ES-I3 (cell line): ENCODE measurements around the gene LARP1B.
"Not testable (repeated sequence)": the region's sequence is repeated elsewhere in the genome, so short reads cannot be mapped to it uniquely, and the experiment has no call there.

ENCODE experiments used
- H3K36me3 ChIP-seq: 2 replicates; pipeline ENCODE4 v1.6.1; 2013; ENCODE audit warnings: mild to moderate bottlenecking, low read length, control low read depth, moderate library complexity; ENCODE audit not compliant: insufficient read depth
- H3K4me1 ChIP-seq: 2 replicates; pipeline ENCODE4 v1.6.1; 2013; ENCODE audit warnings: mild to moderate bottlenecking, control low read depth, low read length; ENCODE audit not compliant: insufficient read depth
- H3K9ac ChIP-seq: 2 replicates; pipeline ENCODE4 v1.6.1; 2013; ENCODE audit warnings: low read depth, mild to moderate bottlenecking, low read length, moderate library complexity
- H3K9me3 ChIP-seq: 2 replicates; pipeline ENCODE4 v1.6.1; 2013; ENCODE audit warnings: mild to moderate bottlenecking, low read length, moderate library complexity; ENCODE audit not compliant: control insufficient read depth, insufficient read depth

LARP1B gene

DNA sequence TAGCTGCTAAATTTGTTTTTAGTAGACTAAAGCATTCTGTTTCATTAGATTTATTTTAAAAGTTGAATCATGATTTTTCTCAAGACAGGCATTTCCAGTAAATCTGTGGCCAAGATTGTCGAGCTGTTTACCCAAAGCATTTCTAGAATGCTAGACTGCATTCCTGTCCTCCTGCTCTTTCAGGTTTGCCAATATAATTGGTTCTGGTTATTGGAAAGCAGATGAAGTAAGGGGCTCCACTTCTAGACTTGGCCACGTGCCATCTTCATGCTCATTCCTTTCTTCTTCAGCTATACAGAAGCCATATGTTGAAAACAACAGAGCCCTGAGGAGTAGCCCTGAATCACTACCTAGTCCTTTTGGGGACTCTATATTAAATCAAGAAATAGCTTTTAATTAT, 164.0 kb downstream of the LARP1B start:
- Histone ChIP-seq H3K9me3 (no peaks in the 10 kb centered on the region), H3K9ac (no peak overlapping the region), H3K4me1 (no peaks in the 10 kb centered on the region), H3K36me3 (no peaks in the 10 kb centered on the region)

DNA sequence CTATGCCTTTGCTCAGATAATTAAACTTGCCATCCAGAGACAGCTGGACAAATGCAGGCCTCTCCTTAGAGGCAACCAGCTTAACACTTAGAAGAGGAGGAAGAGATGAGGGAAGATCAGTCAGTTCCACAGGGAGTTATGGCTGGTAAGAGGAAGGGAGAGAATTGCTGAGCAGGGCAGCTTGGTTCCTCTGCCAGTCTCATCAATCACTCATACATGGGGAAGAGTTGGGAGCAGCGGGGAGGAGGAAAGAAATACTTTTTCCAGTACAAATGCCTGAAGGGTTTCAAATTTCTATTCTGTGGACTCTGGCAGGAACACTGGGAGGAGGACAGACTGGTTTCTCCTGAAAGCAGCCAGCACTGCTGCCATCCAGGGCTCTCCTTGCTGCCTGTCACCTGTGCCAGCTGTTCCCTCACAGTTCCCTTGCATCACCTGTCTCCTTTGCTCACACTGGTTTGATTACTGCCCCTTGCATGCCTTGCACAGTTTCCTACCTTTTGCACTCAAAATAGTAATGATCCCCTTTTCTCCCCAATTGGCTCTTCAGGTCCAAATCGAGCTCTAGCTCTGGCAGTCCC, 167.0 kb downstream of the LARP1B start:
- H3K4me1 ChIP-seq = no peaks in the 10 kb centered on the region
- H3K9ac ChIP-seq = no peak overlapping the region
- no peaks in the 10 kb centered on the region for H3K36me3 ChIP-seq
- H3K9me3 ChIP-seq = no peaks in the 10 kb centered on the region

DNA sequence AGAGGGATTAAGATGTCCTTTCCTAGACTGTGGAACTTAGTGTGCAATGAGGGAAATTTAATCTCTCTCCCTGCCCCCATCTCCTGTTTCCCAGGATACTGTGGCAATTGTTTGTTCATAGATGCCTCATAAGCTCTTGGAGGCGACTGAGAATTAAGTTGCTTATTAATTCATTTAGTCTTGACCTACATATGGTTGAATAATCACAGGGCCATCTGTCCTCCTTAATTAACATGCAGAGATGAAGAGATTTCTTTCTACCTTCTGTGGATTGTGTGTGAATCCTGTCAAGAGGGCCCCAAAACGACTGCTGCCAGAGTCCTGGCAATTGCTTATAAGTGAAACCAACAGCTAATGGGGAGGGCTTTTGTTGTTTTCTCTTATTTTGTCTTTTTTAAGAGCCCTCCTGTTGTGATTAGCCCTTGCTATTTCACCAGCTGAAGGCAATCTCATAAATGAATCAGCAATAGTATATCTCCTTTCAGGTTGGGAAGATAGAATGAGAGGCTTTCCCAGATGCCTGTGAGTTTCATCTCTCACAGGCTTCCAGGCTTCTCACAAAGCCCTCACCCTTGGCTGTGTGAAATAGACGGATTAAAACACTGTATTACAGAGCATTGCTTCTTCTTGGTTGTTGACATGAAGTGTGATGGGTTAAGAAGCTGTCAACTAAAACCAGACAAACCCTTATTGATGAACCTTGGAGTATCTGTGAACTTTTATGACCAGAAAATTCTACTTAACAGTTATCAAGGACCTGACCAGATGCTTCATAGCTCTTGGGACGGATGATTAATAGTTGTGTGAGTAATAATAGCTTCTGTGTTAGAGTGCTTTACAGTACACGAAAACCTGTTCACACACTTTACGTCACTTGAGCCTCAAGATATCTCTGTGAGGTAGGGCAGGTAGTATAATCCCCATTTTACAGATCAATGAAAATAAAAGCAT, 168.0 kb downstream of the LARP1B start:
- H3K4me1 ChIP-seq = no peaks in the 10 kb centered on the region
- no peak overlapping the region for H3K9ac ChIP-seq
- no peaks in the 10 kb centered on the region for H3K9me3 ChIP-seq
- no peaks in the 10 kb centered on the region for H3K36me3 ChIP-seq

DNA sequence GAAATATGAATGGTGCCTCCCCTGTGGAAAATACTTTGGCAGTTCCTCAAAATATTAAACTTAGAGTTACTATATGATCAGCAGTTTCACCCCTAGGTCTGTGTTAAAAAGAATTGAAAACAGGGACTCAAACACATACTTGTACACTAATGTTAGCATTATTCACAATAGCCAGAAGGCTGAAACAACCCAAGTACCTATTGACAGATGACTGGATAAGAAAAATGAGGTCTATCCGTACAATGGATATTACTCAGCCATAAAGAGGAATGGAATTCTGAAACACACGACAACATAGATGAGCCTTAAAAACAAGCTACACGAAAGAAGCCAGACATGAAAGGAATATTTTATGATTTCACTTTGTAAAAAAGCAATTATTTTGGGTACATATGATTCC, 171.6 kb downstream of the LARP1B start:
- no peak overlapping the region for H3K9ac ChIP-seq
- H3K9me3 ChIP-seq = no peaks in the 10 kb centered on the region
- no peaks in the 10 kb centered on the region; the same call in 1 of the 2 replicates for H3K36me3 ChIP-seq
- no peaks in the 10 kb centered on the region for H3K4me1 ChIP-seq

DNA sequence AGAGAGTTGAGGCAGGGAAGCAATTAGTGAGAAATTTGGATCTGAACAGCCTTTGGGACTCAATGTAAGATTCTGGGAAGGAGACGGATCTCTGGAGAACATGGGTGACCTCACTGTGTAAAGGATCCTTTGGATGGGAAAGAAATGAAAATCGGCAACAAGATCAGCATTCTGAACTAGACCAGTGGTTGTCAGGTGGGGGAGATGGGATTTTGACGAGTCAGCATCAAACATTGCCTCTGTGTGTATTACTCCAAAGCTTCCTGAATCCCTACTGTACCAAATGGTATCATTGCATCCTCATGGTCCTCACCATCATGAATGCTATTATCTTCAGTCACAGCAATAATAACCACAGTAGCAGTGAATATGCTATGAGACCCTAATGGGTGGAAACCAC, 173.7 kb downstream of the LARP1B start:
- no peaks in the 10 kb centered on the region for H3K9me3 ChIP-seq

DNA sequence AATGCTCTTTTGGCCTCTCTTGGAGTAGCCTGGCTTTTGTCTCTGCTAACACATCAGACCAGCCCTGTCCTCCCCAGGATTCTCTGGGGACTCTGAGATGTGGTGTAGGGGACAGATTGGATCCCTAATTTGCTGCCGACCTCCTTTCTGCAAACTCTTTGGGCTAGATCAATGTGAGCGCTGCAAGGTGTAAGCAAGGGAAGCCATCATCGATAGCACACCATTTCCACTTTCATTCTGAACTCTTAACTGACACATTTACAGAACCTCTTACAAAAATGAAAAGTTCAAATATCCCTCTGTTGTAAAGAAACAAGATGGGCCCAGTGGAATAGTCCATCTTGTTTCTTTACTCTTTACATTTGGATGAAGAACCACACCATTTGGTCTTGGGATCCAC, 179.9 kb downstream of the LARP1B start:
- no peaks in the 10 kb centered on the region for H3K4me1 ChIP-seq
- peaks cover 6% of the 10 kb centered on the region for H3K9me3 ChIP-seq
- H3K9ac ChIP-seq = no peak overlapping the region
- H3K36me3 ChIP-seq = no peaks in the 10 kb centered on the region; the same call in none of the 2 replicates

More for the DNA sequence above, 173.7 kb downstream of the LARP1B start:
- no peaks in the 10 kb centered on the region for H3K4me1 ChIP-seq
- no peak overlapping the region for H3K9ac ChIP-seq
- no peaks in the 10 kb centered on the region; the same call in 1 of the 2 replicates for H3K36me3 ChIP-seq

DNA sequence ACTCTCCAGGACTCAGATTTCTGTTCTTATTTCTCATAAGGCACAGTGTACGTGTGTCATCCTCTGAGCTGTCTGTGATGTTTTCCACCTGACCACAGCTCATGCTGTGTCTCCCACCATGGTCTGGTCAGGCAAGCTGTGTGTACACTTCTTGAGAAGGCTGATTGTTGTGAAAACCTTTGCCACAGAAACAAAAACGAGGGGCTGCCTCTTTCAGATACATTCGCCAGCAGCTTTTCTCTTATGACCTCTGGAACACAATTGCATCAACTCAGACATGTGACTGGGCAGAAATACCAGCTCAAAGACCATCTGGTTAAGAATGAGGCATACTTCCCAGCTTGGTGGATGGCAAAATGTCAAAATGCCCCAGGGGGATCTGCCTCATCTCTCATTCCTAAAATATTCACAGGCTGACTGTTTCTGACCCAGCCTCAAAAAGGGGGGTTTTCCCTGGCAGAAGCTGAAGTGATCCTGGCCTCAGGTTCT, 180.4 kb downstream of the LARP1B start:
- H3K9ac ChIP-seq = no peak overlapping the region
- no peaks in the 10 kb centered on the region; the same call in none of the 2 replicates for H3K36me3 ChIP-seq
- no peaks in the 10 kb centered on the region for H3K4me1 ChIP-seq
- peaks cover 8% of the 10 kb centered on the region for H3K9me3 ChIP-seq

DNA sequence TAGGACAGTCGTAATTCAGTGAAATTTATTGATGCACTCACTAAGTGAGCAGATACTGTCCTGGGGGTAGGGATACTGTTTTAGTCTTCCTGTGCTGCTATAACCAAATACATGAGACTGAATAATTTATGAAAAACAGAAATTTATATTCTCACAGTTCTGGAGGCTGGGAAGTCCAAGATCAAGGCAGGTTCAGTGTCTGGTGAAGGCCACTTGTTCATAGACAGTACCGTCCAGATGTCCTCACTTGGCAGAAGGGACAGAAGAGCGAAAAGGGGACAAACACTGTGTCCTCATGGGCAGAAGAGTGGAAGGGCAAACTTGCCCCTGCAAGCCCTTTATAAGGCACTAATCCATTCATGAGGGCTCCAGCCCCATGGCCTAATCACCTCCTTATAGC, 180.9 kb downstream of the LARP1B start:
- Histone ChIP-seq H3K4me1 (no peaks in the 10 kb centered on the region), H3K9ac (no peak overlapping the region), H3K36me3 (no peaks in the 10 kb centered on the region; the same call in none of the 2 replicates), H3K9me3 (peaks cover 12% of the 10 kb centered on the region)

DNA sequence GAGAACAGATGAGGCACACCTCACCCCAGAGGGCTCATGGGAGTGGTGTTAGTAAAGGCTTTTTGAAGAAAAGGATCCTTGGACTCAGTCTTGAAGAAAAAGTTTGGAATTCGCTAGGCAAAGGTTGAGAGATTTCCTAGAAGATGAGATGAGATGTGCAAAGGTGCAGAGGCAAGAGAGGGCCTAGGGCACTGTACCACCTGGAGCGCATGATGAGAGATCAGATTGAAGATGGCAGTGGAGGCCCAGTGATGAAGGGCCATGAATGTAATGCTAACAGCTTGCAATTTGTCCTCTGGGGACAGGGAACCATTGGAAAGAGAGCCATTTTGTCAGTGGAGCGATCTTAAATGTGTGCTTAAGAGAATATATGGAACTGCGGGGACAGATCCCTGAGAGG, 181.5 kb downstream of the LARP1B start:
- Histone ChIP-seq H3K9me3 (peaks cover 14% of the 10 kb centered on the region), H3K36me3 (no peaks in the 10 kb centered on the region; the same call in none of the 2 replicates), H3K9ac (no peak overlapping the region), H3K4me1 (no peaks in the 10 kb centered on the region)

DNA sequence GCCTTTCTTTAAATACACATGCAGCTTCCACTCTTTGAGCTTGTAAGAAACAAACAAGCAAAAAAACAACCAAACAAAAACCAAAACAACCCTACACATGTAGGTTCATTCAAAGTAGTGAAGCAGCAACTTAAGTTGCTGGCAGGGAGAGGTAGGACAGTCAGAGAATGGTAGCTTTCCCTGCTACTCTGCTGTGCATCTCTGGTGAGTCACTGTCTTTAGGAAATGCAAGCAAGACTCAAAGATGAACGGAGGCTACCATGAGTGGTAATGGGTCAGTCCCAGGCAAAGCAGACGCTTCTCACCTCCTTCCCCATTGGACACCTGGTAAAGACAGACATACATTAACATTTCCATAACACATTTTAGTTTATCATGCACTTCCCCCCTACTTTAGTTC, 183.3 kb downstream of the LARP1B start:
- Histone ChIP-seq H3K9ac (no peak overlapping the region), H3K36me3 (no peaks in the 10 kb centered on the region; the same call in 1 of the 2 replicates), H3K4me1 (no peaks in the 10 kb centered on the region), H3K9me3 (peaks cover 21% of the 10 kb centered on the region)

DNA sequence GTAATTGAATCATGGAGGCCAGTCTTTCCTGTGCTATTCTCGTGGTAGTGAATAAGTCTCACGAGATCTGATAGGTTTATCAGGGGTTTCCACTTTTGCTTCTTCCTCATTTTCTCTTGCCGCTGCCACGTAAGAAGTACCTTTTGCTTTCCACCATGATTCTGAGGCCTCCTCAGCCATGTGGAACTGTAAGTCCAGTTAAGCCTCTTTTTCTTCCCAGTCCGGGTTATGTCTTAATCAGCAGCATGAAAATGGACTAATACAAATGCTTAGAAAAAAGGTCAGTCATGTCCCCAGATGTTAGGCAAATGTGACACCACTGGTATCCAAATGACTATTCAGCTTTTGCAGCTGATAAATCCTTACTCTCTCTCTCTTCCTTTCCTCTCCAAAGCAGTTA, 184.3 kb downstream of the LARP1B start:
- H3K4me1 ChIP-seq, H3K9ac ChIP-seq, H3K36me3 ChIP-seq: not testable (repeated sequence)
- H3K9me3 ChIP-seq = peaks cover 21% of the 10 kb centered on the region

DNA sequence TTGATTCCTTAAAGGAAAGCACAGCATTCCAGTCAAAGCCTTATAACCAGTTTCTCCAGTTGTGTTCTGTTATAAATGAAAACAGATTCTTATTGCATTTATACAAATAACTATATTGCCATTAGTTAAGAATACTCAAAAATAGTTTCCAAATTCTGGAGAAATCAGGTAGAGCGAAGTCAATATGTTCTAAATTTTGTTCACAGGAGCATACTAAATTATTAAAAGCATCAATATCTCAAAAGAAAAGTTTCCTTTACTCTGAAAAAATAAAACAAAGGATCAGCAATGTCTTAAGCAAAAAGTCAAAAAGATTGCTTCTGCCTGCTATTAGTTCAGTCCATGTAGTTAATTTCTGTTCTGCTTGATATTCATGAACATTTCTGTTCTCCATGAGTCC, 186.8 kb downstream of the LARP1B start:
- H3K9me3 ChIP-seq = peaks cover 27% of the 10 kb centered on the region

DNA sequence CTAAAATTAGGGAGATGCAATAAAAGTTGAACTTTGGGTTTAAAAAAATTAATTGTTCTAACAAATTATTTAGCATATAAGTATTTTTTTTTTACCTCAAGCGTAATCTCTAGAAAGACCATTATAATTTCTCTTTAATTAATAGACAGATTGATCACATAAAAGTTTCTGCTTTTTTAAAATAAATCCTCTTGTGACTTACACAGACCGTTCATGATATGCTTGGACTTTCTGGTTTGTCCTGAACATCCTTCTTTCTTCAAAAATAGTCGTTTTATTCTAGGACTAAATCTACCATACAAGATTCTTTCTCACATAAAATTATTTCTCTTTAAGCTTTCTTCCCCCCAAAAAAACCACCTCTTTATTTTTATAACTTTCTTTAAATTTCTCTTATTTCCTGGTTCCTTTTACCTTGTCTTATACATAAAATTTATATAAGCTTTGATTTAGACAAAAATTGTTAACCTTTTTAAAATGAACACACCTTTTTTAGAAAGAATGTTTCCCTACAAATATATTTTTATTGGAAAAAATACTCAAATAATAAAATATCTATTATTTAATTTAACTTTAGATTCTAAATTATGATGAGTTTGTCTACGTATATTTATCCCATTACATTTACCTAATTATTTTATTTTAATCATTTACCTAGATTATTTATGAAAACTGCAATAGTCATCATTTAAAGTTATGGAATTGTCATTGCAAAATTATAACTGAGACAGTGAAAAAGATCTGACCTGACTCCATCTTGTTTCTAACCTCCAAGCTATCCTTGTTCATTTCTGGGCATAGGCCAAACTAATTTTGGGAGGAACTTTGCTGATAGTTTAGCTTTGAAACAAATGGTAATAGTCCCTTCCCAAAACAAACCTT, 188.9 kb downstream of the LARP1B start:
- Histone ChIP-seq H3K9me3 (peaks cover 23% of the 10 kb centered on the region), H3K9ac (no peak overlapping the region), H3K36me3 (no peaks in the 10 kb centered on the region), H3K4me1 (no peaks in the 10 kb centered on the region)

More for the DNA sequence above, 186.8 kb downstream of the LARP1B start:
- Histone ChIP-seq H3K4me1 (no peaks in the 10 kb centered on the region), H3K9ac (no peak overlapping the region), H3K36me3 (no peaks in the 10 kb centered on the region)

DNA sequence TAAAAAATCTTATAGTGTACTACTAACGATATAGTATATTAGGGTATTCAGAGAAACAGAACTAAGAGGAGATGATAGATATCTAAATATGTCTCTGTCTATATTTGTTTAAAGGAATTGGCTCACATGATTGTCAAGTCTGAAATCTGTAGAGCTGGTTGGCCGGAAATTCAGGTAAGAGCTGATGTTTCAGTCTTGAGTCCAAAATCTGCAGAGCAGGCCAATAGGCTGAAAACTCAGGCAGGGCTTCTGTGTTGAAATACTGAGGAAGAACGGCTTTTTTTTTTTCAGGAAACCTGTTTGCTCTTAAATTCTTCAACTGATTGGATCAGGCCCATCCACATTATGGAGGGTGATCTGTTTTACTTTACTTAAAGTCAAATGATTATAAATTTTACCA, 194.8 kb downstream of the LARP1B start:
- Histone ChIP-seq H3K9me3 (peaks cover 5% of the 10 kb centered on the region), H3K9ac (no peak overlapping the region), H3K36me3 (no peaks in the 10 kb centered on the region), H3K4me1 (no peaks in the 10 kb centered on the region)
